Stimulated activated CD4-positive, alpha-beta T cell treated with anti-CD3 and anti-CD28 coated beads, Interleukin-2, amount 100 ng/mL, for 24 hours (primary cell): Measurements from ENCODE around the gene PFAS.

Experiments used
- DNase-seq, 2 donors: peaks; one replicate each; pipeline ENCODE4 v3.0.0-alpha.2; 2020

Gene PFAS

GRCh38 chr17:8312726-8313600 is 63.9 kb downstream of the PFAS start:
- no peak for DNase-seq

GRCh38 chr17:8314797-8315763 is 66.0 kb downstream of the PFAS start:
- DNase-seq, result no peak

- DNase-seq, result no peak
Observed at GRCh38 chr17:8315764-8316217, 66.7 kb downstream of the PFAS start.

GRCh38 chr17:8318010-8318935 is 69.2 kb downstream of the PFAS start:
- DNase-seq, result no peak
